ENCODE data around the gene SH3BGRL2.

SH3BGRL2 gene

GRCh38 chr6:79737172-79737571 is 106.0 kb downstream of the SH3BGRL2 start:
- TF ChIP-seq NFIC (IDR thresholded peaks at IDR 0.05) (0 out of 2 replicates have a peak, but pooled peaks have one; percentile 20), TAF1 (IDR thresholded peaks at IDR 0.05; ENCODE audit: low read depth) (no peak)

- no peak for TF ChIP-seq CEBPB (IDR thresholded peaks at IDR 0.05)
- TF ChIP-seq TAF1 (IDR thresholded peaks at IDR 0.05; ENCODE audit: low read depth): no peak
- no peak for TF ChIP-seq TEAD4 (IDR thresholded peaks at IDR 0.05)
Measured at GRCh38 chr6:79742030-79742429, 110.9 kb downstream of the SH3BGRL2 start.

GRCh38 chr6:79750806-79751205 is 119.7 kb downstream of the SH3BGRL2 start:
- no peak for TF ChIP-seq TEAD4 (IDR thresholded peaks at IDR 0.05)
- no peak for TF ChIP-seq CEBPB (IDR thresholded peaks at IDR 0.05)
- no peak for TF ChIP-seq EP300 (IDR thresholded peaks at IDR 0.05; ENCODE audit: borderline replicate concordance)
- no peak for TF ChIP-seq RAD21 (IDR thresholded peaks at IDR 0.05; ENCODE audit: low read depth)
- TF ChIP-seq ZBTB7A (IDR thresholded peaks at IDR 0.05; ENCODE audit: low read depth): no peak
- TF ChIP-seq FOXM1 (IDR thresholded peaks at IDR 0.05; ENCODE audit: borderline replicate concordance, low read depth): no peak
- no peak for TF ChIP-seq EGR1 (IDR thresholded peaks at IDR 0.05)
- no peak for TF ChIP-seq NFIC (IDR thresholded peaks at IDR 0.05)
- TF ChIP-seq CREB1 (IDR thresholded peaks at IDR 0.05; ENCODE audit: low read depth): no peak
- TF ChIP-seq, protein P1, sequence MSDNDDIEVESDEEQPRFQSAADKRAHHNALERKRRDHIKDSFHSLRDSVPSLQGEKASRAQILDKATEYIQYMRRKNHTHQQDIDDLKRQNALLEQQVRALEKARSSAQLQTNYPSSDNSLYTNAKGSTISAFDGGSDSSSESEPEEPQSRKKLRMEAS (IDR thresholded peaks at IDR 0.05): no peak
- TF ChIP-seq, protein P2, sequence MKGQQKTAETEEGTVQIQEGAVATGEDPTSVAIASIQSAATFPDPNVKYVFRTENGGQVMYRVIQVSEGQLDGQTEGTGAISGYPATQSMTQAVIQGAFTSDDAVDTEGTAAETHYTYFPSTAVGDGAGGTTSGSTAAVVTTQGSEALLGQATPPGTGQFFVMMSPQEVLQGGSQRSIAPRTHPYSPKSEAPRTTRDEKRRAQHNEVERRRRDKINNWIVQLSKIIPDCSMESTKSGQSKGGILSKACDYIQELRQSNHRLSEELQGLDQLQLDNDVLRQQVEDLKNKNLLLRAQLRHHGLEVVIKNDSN (IDR thresholded peaks at IDR 0.05): no peak
- no peak for TF ChIP-seq TCF12 (IDR thresholded peaks at IDR 0.05; ENCODE audit: low read depth)

Measured in Ishikawa (cell line).